HG03439 (cell line): ENCODE data around the gene GIPC3.

Experiments used
- ATAC-seq: cut with Tn5 transposase; IDR thresholded peaks from one replicate; pipeline ENCODE4 v1.9.1; 2021; ENCODE audit warnings: mild to moderate bottlenecking, moderate library complexity; ENCODE audit not compliant: unreplicated experiment

GIPC3 gene

GRCh38 chr19:3634496-3635045, 49.3 kb downstream of the GIPC3 start:
- no peak for ATAC-seq

GRCh38 chr19:3636506-3636905, 51.2 kb downstream of the GIPC3 start:
- ATAC-seq = no peak

- ATAC-seq = no peak
Observed at GRCh38 chr19:3636962-3637361, 51.7 kb downstream of the GIPC3 start.

- ATAC-seq = no peak
Observed at GRCh38 chr19:3637621-3638020, 52.3 kb downstream of the GIPC3 start.

GRCh38 chr19:3638208-3639193, 53.2 kb downstream of the GIPC3 start:
- ATAC-seq = no peak

- ATAC-seq = no peak
Observed at GRCh38 chr19:3639479-3639878, 54.2 kb downstream of the GIPC3 start.

GRCh38 chr19:3641515-3642269, 56.4 kb downstream of the GIPC3 start:
- ATAC-seq = no peak

- ATAC-seq = no peak
Observed at GRCh38 chr19:3642296-3642695, 57.0 kb downstream of the GIPC3 start.
